H1 (cell line): ENCODE measurements around the gene CAMK2A. TPM values are rescaled to one million over a fixed set of nuclear protein-coding genes. Genes with fewer than 3 reads are reported as not detected.
"Not testable (repeated sequence)": the region's sequence is repeated elsewhere in the genome, so short reads cannot be mapped to it uniquely, and the experiment has no call there.

Source experiments
- CTCF ChIA-PET: fragments of 300-600 bp; sonication (Branson Sonifier 250); formaldehyde crosslinking; loops from one replicate; lab custom pipeline; 2021; ENCODE audit not compliant: partially characterized antibody; lab: Charles Lee
- POLR2A ChIA-PET: fragments of 300-600 bp; sonication (Branson Sonifier 250); formaldehyde crosslinking; loops from one replicate; lab custom pipeline; 2021; ENCODE audit warnings: inconsistent platforms; ENCODE audit not compliant: partially characterized antibody; lab: Charles Lee
- DNase-seq, 2 experiments: peaks; one replicate each; pipeline versions ENCODE4 v3.0.0 to v3.0.0-alpha.2; 2010 to 2022; ENCODE audit warnings: low spot score in 2 of 2, low read depth in 1 of 2, mixed read lengths in 1 of 2
- FAIRE-seq: peaks from 2 replicates; lab custom pipeline; 2011; peaks lifted over from hg19 to GRCh38; lab: Jason Lieb, UNC
- H2AFZ ChIP-seq: 2 replicates; pipeline ENCODE4 v1.8.1; 2012; ENCODE audit warnings: low read length, inconsistent platforms
- H2AK5ac ChIP-seq: 2 replicates; pipeline ENCODE4 v1.6.1; 2013; ENCODE audit warnings: low read depth, low read length
- H2BK120ac ChIP-seq: replicated peaks from 2 replicates; pipeline ENCODE3; 2013; ENCODE audit warnings: low read depth, low read length, inconsistent platforms
- H2BK12ac ChIP-seq: 2 replicates; pipeline ENCODE4 v1.6.1; 2013; ENCODE audit warnings: low read depth, low read length
- H2BK15ac ChIP-seq: 2 replicates; pipeline ENCODE4 v1.6.1; 2013; ENCODE audit warnings: low read length
- H2BK20ac ChIP-seq: 2 replicates; pipeline ENCODE4 v1.6.1; 2013; ENCODE audit warnings: low read length
- H2BK5ac ChIP-seq: 2 replicates; pipeline ENCODE4 v1.6.1; 2013; ENCODE audit warnings: low read depth, low read length
- H3K14ac ChIP-seq: 2 replicates; pipeline ENCODE4 v1.6.1; 2013; ENCODE audit warnings: inconsistent platforms; ENCODE audit not compliant: insufficient read length
- H3K18ac ChIP-seq: 2 replicates; pipeline ENCODE4 v1.6.1; 2013; ENCODE audit warnings: low read length; ENCODE audit errors: extremely low read depth
- H3K23ac ChIP-seq: 2 replicates; pipeline ENCODE4 v1.6.1; 2013; ENCODE audit warnings: inconsistent platforms; ENCODE audit not compliant: insufficient read length
- H3K23me2 ChIP-seq: 2 replicates; pipeline ENCODE4 v1.6.1; 2013; ENCODE audit warnings: low read depth, low read length
- H3K27ac ChIP-seq: 2 replicates; pipeline ENCODE4 v1.6.1; 2011; ENCODE audit warnings: low read depth, low read length, inconsistent platforms
- H3K27me3 ChIP-seq, 4 experiments: replicated peaks in 1 of 4; 1 replicate in 1 of 4; 2 replicates in 3 of 4; pipeline versions ENCODE4 v1.6.1 to v1.8.1; 2011 to 2013; ENCODE audit warnings: low read length in 3 of 4, mild to moderate bottlenecking in 3 of 4, inconsistent platforms in 2 of 4, mixed read lengths in 2 of 4, moderate library complexity in 1 of 4; ENCODE audit not compliant: control insufficient read depth in 3 of 4, insufficient read depth in 3 of 4; ENCODE audit errors: extremely low read depth in 1 of 4
- H3K36me3 ChIP-seq, 4 experiments: 2 replicates each; pipeline versions ENCODE4 v1.6.1 to v1.8.1; 2011 to 2013; ENCODE audit warnings: mild to moderate bottlenecking in 4 of 4, low read length in 3 of 4, moderate library complexity in 2 of 4, control low read depth in 1 of 4, inconsistent platforms in 1 of 4; ENCODE audit not compliant: insufficient read depth in 4 of 4, control insufficient read depth in 2 of 4
- H3K4ac ChIP-seq: replicated peaks from 2 replicates; pipeline ENCODE3; 2013; ENCODE audit warnings: low read length, low read depth, mixed read lengths, inconsistent platforms; ENCODE audit not compliant: insufficient read length
- H3K4me1 ChIP-seq, 4 experiments: replicated peaks in 1 of 4; 1 replicate in 1 of 4; 2 replicates in 3 of 4; pipeline versions ENCODE4 v1.6.1 to v1.8.1; 2011 to 2013; ENCODE audit warnings: low read length in 3 of 4, inconsistent platforms in 2 of 4, mixed read lengths in 1 of 4; ENCODE audit not compliant: insufficient read depth in 4 of 4, control insufficient read depth in 3 of 4
- H3K4me2 ChIP-seq, 2 experiments: 2 replicates each; pipeline versions ENCODE4 v1.6.1 to v1.8.1; 2011 to 2013; ENCODE audit warnings: low read depth in 2 of 2, low read length in 2 of 2, control low read depth in 1 of 2, inconsistent platforms in 1 of 2, mild to moderate bottlenecking in 1 of 2; ENCODE audit not compliant: insufficient read depth in 1 of 2
- H3K4me3 ChIP-seq, 4 experiments: fragments of 200-600, 300-600 bp in 1 of 4; sonication (generic), shearing (Covaris generic), sonication (Bioruptor Twin) in 1 of 4; 2 replicates each; pipeline versions ENCODE4 v1.5.1 to v1.8.1; 2011 to 2016; ENCODE audit warnings: low read length in 4 of 4, low read depth in 3 of 4, control low read depth in 2 of 4, inconsistent platforms in 2 of 4, mild to moderate bottlenecking in 2 of 4, mixed read lengths in 1 of 4, moderate library complexity in 1 of 4; ENCODE audit not compliant: insufficient read depth in 2 of 4; ENCODE audit errors: extremely low read depth in 1 of 4
- H3K56ac ChIP-seq: replicated peaks from 2 replicates; pipeline ENCODE3; 2013; ENCODE audit warnings: low read depth, mild to moderate bottlenecking, mixed read lengths, low read length, inconsistent platforms; ENCODE audit not compliant: insufficient read length
- H3K79me1 ChIP-seq: 2 replicates; pipeline ENCODE4 v1.6.1; 2013; ENCODE audit warnings: low read depth, low read length, control low read depth
- H3K79me2 ChIP-seq, 2 experiments: 2 replicates each; pipeline versions ENCODE4 v1.6.1 to v1.8.1; 2012 to 2013; ENCODE audit warnings: low read length in 2 of 2, mild to moderate bottlenecking in 2 of 2, inconsistent platforms in 1 of 2; ENCODE audit not compliant: insufficient read depth in 2 of 2, control insufficient read depth in 1 of 2
- H3K9ac ChIP-seq, 4 experiments: replicated peaks in 1 of 4; 1 replicate in 1 of 4; 2 replicates in 3 of 4; pipeline versions ENCODE4 v1.6.1 to v1.8.1; 2011 to 2013; ENCODE audit warnings: low read depth in 3 of 4, low read length in 3 of 4, control low read depth in 2 of 4, mild to moderate bottlenecking in 2 of 4, moderate library complexity in 2 of 4, inconsistent platforms in 1 of 4; ENCODE audit errors: extremely low read depth in 1 of 4
- H3K9me3 ChIP-seq, 2 experiments: 2 replicates each; pipeline versions ENCODE4 v1.6.1 to v1.8.1; 2012 to 2013; ENCODE audit warnings: mild to moderate bottlenecking in 2 of 2, moderate library complexity in 2 of 2, control low read depth in 1 of 2, inconsistent platforms in 1 of 2, low read depth in 1 of 2, low read length in 1 of 2, mixed read lengths in 1 of 2; ENCODE audit not compliant: insufficient read depth in 2 of 2
- H4K20me1 ChIP-seq, 2 experiments: replicated peaks in 1 of 2; 2 replicates each; pipeline versions ENCODE3 to v1.8.1; 2011 to 2013; ENCODE audit warnings: inconsistent platforms in 2 of 2, low read length in 2 of 2, mild to moderate bottlenecking in 1 of 2; ENCODE audit not compliant: insufficient read depth in 2 of 2, control insufficient read depth in 1 of 2
- H4K5ac ChIP-seq: 2 replicates; pipeline ENCODE4 v1.6.1; 2013; ENCODE audit warnings: low read length, low read depth, mixed read lengths, inconsistent platforms; ENCODE audit not compliant: insufficient read length
- H4K8ac ChIP-seq: 2 replicates; pipeline ENCODE4 v1.8.0; 2013; ENCODE audit warnings: mild to moderate bottlenecking, moderate library complexity, low read length, inconsistent platforms; ENCODE audit not compliant: insufficient read depth; ENCODE audit errors: extremely low read depth
- H4K91ac ChIP-seq: replicated peaks from 2 replicates; pipeline ENCODE3; 2013; ENCODE audit warnings: low read length, mixed read lengths, inconsistent platforms; ENCODE audit not compliant: insufficient read length
- RAD21 ChIP-seq, 2 experiments: IDR thresholded peaks in 1 of 2; conservative IDR thresholded peaks in 1 of 2; 2 replicates each; pipeline ENCODE4 v1.6.1; 2011; ENCODE audit warnings: low read depth in 2 of 2, low read length in 2 of 2, improper control_type of control experiment in 1 of 2, inconsistent platforms in 1 of 2, mild to moderate bottlenecking in 1 of 2, moderate library complexity in 1 of 2
- RXRA ChIP-seq: IDR thresholded peaks from 2 replicates; pipeline ENCODE4 v1.6.1; 2011; ENCODE audit warnings: low read depth, mild to moderate bottlenecking, low read length, moderate library complexity; ENCODE audit not compliant: insufficient read depth
- WGBS, 2 experiments: shearing (Covaris generic) in 1 of 2; methylation state at CpG; one replicate each; pipeline versions ENCODE4 v1.1.6 to v1.1.7; 2013 to 2015; ENCODE audit warnings: low lambda C conversion rate in 2 of 2, mixed read lengths in 2 of 2, inconsistent platforms in 1 of 2, low coverage in 1 of 2, missing lambda C conversion rate in 1 of 2; ENCODE audit not compliant: insufficient replicate concordance in 2 of 2, insufficient coverage in 1 of 2, insufficient read length in 1 of 2; ENCODE audit errors: extremely low coverage in 1 of 2, missing lambda C conversion rate in 1 of 2; 5-methylcytosine and 5-hydroxymethylcytosine counted together
- polyA plus RNA-seq, 7 experiments: library from polyadenylated mRNA; depleted of rRNA in 3 of 7; stranded (reverse) in 5 of 7; unstranded in 2 of 7; fragments of >200 nt in 5 of 7; fragments of 200-250 nt in 2 of 7; gene quantifications; 1 replicate in 5 of 7; 2 replicates in 1 of 7; 4 replicates in 1 of 7; pipeline versions ENCODE4 v1.2.1 to v1.2.3, GENCODE V29; 2011 to 2013; ENCODE audit warnings: missing spikeins in 2 of 7, mixed read lengths in 2 of 7
- total RNA-seq: library from RNA; stranded (reverse); fragmentation: NEBNext Ultra II Directional; extraction: Animal tissue kit (Norgen Biotek cat#: 25700); gene quantifications from 2 replicates; pipeline ENCODE4 v1.2.1, GENCODE V29; 2021

CAMK2A gene
- total and polyA plus RNA-seq, 2 of the 8 experiments (the other 6 are each of a cell fraction or from before 2014, with no cell fraction given): 0.20 to 0.28 TPM

DNA sequence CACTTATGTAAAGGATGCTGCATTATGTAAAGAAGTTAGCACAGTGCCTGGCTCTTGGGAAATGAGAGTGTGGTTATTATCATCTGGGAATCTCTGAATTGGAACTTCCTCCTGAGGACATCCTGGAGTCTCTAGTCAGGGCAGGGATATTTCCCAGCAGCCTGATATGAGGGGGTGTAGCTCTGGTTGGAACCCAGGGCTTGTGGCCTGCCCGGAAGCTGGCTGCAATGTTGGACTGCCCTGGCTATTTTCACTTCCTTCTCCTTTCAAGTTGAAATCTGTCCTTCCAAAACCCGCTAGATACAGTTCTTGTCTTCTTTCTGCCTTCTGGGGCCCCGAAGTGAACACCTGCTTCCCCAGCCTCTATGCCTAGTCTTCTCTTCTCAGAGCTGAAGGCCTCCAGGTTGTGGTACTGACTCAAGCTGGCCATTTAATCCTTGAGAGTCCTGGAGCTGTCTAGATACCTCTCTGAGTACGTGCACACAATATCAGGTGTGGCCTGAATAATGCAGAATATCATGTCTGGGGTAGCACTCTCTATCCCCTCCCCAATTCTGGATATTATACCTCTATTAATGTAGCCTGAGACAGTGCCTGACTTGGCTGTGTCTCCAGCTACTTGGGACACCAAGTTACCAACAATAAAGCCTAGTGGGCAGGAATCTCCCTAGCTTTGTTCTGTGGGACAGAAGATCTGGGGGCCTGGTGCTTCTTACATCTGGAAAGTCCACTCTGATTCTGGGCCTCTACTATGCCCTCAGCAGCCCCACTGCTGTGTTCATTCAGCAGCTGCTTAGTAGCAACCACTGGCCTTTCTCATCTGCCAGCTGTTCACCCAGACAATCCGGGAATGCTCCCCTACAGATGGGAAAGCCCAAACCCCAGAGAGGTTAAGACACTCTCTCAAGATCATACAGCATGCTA, 54.7 kb downstream of the CAMK2A start (continued):
- no peak for TF ChIP-seq RXRA
- TF ChIP-seq RAD21 (IDR thresholded peaks at IDR 0.05 in 1 of 2, conservative IDR thresholded peaks at IDR 0.05 in 1 of 2; ENCODE audit: low read depth in 2 of 2, low read length in 2 of 2): no peak

DNA sequence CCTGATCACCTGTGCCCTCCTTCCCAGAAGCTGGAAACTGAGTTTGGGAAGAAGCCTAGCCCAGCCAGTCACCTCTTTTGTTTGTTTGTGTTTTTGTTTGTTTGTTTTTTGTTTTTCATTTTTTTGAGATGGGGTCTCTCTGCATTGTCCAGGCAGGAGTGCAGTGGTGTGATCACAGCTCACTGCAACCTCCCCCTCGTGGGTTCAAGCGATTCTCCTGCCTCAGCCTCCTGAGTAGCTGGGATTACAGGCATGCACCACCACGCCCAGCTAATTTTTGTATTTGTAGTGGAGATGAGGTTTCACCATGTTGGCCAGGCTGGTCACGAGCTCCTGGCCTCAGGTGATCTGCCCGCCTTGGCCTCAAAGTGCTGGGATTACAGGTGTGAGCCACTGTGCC, 55.9 kb downstream of the CAMK2A start:
- H2BK15ac ChIP-seq, H2BK5ac ChIP-seq, H3K14ac ChIP-seq, H3K27me3 ChIP-seq, H3K9me3 ChIP-seq, H3K79me1 ChIP-seq, H3K4me3 ChIP-seq, DNase-seq, H3K36me3 ChIP-seq, H3K23me2 ChIP-seq, H3K79me2 ChIP-seq, H3K23ac ChIP-seq, H3K27ac ChIP-seq, H2BK20ac ChIP-seq, H3K4ac ChIP-seq, H3K4me1 ChIP-seq, H4K20me1 ChIP-seq, H4K91ac ChIP-seq, FAIRE-seq, H3K18ac ChIP-seq, H2AFZ ChIP-seq, H3K56ac ChIP-seq, H2BK120ac ChIP-seq, H4K8ac ChIP-seq, H3K9ac ChIP-seq, POLR2A ChIA-PET, H4K5ac ChIP-seq, H3K4me2 ChIP-seq: not testable (repeated sequence)
- Histone ChIP-seq H2AK5ac (0 out of 2 replicates have a peak overlapping the region, but pooled peaks have one; percentile 24), H2BK12ac (0 out of 2 replicates have a peak overlapping the region, but pooled peaks have one; percentile 68)
- CTCF ChIA-PET: interaction anchor here (0.6 to 2.8 kb wide), 9 partner anchors 9 to 74 kb away, joined by 3 to 15 read pairs (median 4); no protein-coding TSS in a partner anchor
- 76% methylated on average over 5 of the region's 5 CpGs; no CpG with 5 or more reads in 1 of the 2 experiments for WGBS, 2 experiments
